Trophoblast cell (in vitro differentiated cells and primary cell): ENCODE data around the gene PRR16.

ENCODE experiments used
- DNase-seq, 2 donors: peaks; one replicate each; pipeline ENCODE4 v3.0.0-alpha.2; 2016
- H2AFZ ChIP-seq: 2 replicates; pipeline ENCODE4 v1.6.1; 2013; ENCODE audit warnings: low read length, moderate library complexity, mild to moderate bottlenecking; ENCODE audit not compliant: insufficient read depth, poor library complexity
- H2AK5ac ChIP-seq: 2 replicates; pipeline ENCODE4 v1.6.1; 2013; ENCODE audit warnings: mild to moderate bottlenecking, low read length
- H2BK120ac ChIP-seq: 2 replicates; pipeline ENCODE4 v1.6.1; 2013; ENCODE audit warnings: low read length, mild to moderate bottlenecking, moderate library complexity; ENCODE audit not compliant: insufficient read depth, poor library complexity
- H2BK12ac ChIP-seq: 2 replicates; pipeline ENCODE4 v1.6.1; 2013; ENCODE audit warnings: mild to moderate bottlenecking, low read length, moderate library complexity
- H2BK5ac ChIP-seq: 2 replicates; pipeline ENCODE4 v1.6.1; 2013; ENCODE audit warnings: low read length, low read depth, moderate library complexity, mild to moderate bottlenecking; ENCODE audit not compliant: poor library complexity
- H3K14ac ChIP-seq: 2 replicates; pipeline ENCODE4 v1.6.1; 2013; ENCODE audit warnings: mild to moderate bottlenecking, low read length
- H3K18ac ChIP-seq: 2 replicates; pipeline ENCODE4 v1.6.1; 2013; ENCODE audit warnings: mild to moderate bottlenecking, low read length
- H3K23ac ChIP-seq: 2 replicates; pipeline ENCODE4 v1.6.1; 2013; ENCODE audit warnings: low read length
- H3K27ac ChIP-seq: 2 replicates; pipeline ENCODE4 v1.5.1; 2013; ENCODE audit warnings: low read depth, mild to moderate bottlenecking, inconsistent platforms, low read length, moderate library complexity
- H3K27me3 ChIP-seq: 2 replicates; pipeline ENCODE4 v1.6.1; 2013; ENCODE audit warnings: inconsistent platforms, mild to moderate bottlenecking, low read length, moderate library complexity; ENCODE audit not compliant: insufficient read depth
- H3K36me3 ChIP-seq, 2 experiments: 1 replicate in 1 of 2; 2 replicates in 1 of 2; pipeline ENCODE4 v1.6.1; 2013; ENCODE audit warnings: low read length in 2 of 2, mild to moderate bottlenecking in 2 of 2, moderate library complexity in 1 of 2; ENCODE audit not compliant: insufficient read depth in 2 of 2, control insufficient read depth in 1 of 2
- H3K4ac ChIP-seq: 2 replicates; pipeline ENCODE4 v1.6.1; 2013; ENCODE audit warnings: low read depth, mild to moderate bottlenecking, low read length, moderate library complexity
- H3K4me1 ChIP-seq, 2 experiments: 1 replicate in 1 of 2; 2 replicates in 1 of 2; pipeline ENCODE4 v1.6.1; 2013; ENCODE audit warnings: low read length in 2 of 2, mild to moderate bottlenecking in 2 of 2, moderate library complexity in 1 of 2; ENCODE audit not compliant: insufficient read depth in 2 of 2, control insufficient read depth in 1 of 2
- H3K4me2 ChIP-seq: 2 replicates; pipeline ENCODE4 v1.6.1; 2013; ENCODE audit warnings: inconsistent platforms, mild to moderate bottlenecking, low read length, moderate library complexity
- H3K4me3 ChIP-seq: 2 replicates; pipeline ENCODE4 v1.5.1; 2013; ENCODE audit warnings: mild to moderate bottlenecking, low read depth, low read length, inconsistent platforms
- H3K79me1 ChIP-seq: one replicate; pipeline ENCODE4 v1.6.1; 2013; ENCODE audit warnings: low read length
- H3K79me2 ChIP-seq: 2 replicates; pipeline ENCODE4 v1.6.1; 2013; ENCODE audit warnings: low read length, mild to moderate bottlenecking; ENCODE audit not compliant: control insufficient read depth, insufficient read depth, poor library complexity
- H3K9ac ChIP-seq: 2 replicates; pipeline ENCODE4 v1.6.1; 2013; ENCODE audit warnings: mild to moderate bottlenecking, low read length
- H3K9me3 ChIP-seq: 2 replicates; pipeline ENCODE4 v1.6.1; 2013; ENCODE audit warnings: low read depth, mild to moderate bottlenecking, control low read depth, inconsistent platforms, low read length; ENCODE audit not compliant: insufficient read depth
- H4K12ac ChIP-seq: 2 replicates; pipeline ENCODE4 v1.6.1; 2013; ENCODE audit warnings: low read depth, mild to moderate bottlenecking, low read length, moderate library complexity
- H4K8ac ChIP-seq: 2 replicates; pipeline ENCODE4 v1.6.1; 2013; ENCODE audit warnings: low read depth, mild to moderate bottlenecking, low read length, moderate library complexity
- H4K91ac ChIP-seq: one replicate; pipeline ENCODE4 v1.6.1; 2013; ENCODE audit warnings: low read depth, mild to moderate bottlenecking, low read length, moderate library complexity
- WGBS: extraction: QIAGEN DNeasy Blood & Tissue Kit; methylation state at CpG from one replicate; pipeline ENCODE4 v1.1.7; 2013; ENCODE audit warnings: missing lambda C conversion rate; ENCODE audit not compliant: insufficient read length, insufficient coverage; ENCODE audit errors: extremely low coverage; 5-methylcytosine and 5-hydroxymethylcytosine counted together

Gene PRR16

DNA sequence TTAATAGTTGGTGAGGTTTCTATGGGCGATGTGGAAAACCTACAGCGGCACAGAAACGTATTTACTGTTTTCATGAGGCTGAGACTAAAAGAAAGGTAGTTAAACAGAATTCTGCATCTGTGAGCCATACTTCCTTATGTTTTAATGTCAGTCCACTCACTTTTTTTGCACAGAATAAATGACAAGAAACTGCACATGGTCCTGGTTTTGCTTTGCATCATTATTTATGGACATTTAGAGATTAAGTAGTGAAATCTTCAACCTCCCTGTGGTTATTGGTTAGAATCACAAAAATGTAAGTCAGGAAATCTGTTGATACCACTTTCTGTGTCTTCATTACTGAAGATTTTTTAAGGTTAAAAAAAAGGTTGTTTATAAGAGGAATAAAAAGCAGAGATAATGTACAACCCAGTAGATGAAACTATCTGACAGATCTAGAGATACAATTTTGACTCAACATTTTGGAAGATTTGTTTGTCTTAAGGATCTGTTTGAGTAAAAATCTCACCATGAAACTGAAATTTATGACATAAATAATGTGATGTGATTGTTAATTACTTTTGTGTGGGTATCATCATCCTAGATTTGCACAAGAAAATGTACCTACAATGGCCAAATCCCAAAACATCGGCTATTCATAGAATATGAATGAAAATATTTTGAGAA is 2.4 kb downstream of the PRR16 start:
- Histone ChIP-seq H3K18ac (no peak overlapping the region), H2AFZ (no peak overlapping the region), H3K9me3 (no peaks in the 10 kb centered on the region), H3K4ac (no peak overlapping the region), H3K14ac (no peak overlapping the region), H3K4me1 (peaks cover 3 to 8% of the 10 kb centered on the region in 2 experiments), H3K79me2 (no peaks in the 10 kb centered on the region), H3K23ac (no peak overlapping the region), H2AK5ac (no peak overlapping the region), H3K4me3 (no peak overlapping the region), H3K4me2 (no peak overlapping the region), H3K27me3 (peaks cover 12% of the 10 kb centered on the region), H3K79me1 (no peaks in the 10 kb centered on the region), H2BK120ac (no peak overlapping the region), H2BK12ac (no peak overlapping the region), H3K9ac (no peak overlapping the region), H2BK5ac (no peak overlapping the region), H4K8ac (no peak overlapping the region), H4K12ac (no peak overlapping the region), H3K27ac (no peak overlapping the region), H4K91ac (no peak overlapping the region), H3K36me3 (no peaks in the 10 kb centered on the region)
- DNase-seq = no peak
- WGBS = no CpG with 5 or more reads among the region's 4 CpGs

GRCh38 chr5:120471971-120472370 is 7.9 kb downstream of the PRR16 start:
- H3K4me1 ChIP-seq = no peaks in the 10 kb centered on the region
- no peaks in the 10 kb centered on the region for H3K27me3 ChIP-seq
- no peak for DNase-seq
- no peak overlapping the region for H3K9ac ChIP-seq
- H2AFZ ChIP-seq = no peak overlapping the region
- H3K36me3 ChIP-seq = no peaks in the 10 kb centered on the region
- no peak overlapping the region for H3K18ac ChIP-seq
- H3K14ac ChIP-seq = no peak overlapping the region
- no peak overlapping the region for H3K4me3 ChIP-seq
- H2AK5ac ChIP-seq = no peak overlapping the region
- no peaks in the 10 kb centered on the region for H3K79me2 ChIP-seq
- H3K27ac ChIP-seq = no peak overlapping the region
- H3K79me1 ChIP-seq = no peaks in the 10 kb centered on the region
- no peaks in the 10 kb centered on the region for H3K9me3 ChIP-seq
- no peak overlapping the region for H2BK5ac ChIP-seq
- H3K4ac ChIP-seq = no peak overlapping the region
- no peak overlapping the region for H3K23ac ChIP-seq
- no peak overlapping the region for H2BK120ac ChIP-seq
- H4K8ac ChIP-seq = no peak overlapping the region
- no peak overlapping the region for H2BK12ac ChIP-seq
- no peak overlapping the region for H3K4me2 ChIP-seq
- H4K12ac ChIP-seq = no peak overlapping the region
- no peak overlapping the region for H4K91ac ChIP-seq

DNA sequence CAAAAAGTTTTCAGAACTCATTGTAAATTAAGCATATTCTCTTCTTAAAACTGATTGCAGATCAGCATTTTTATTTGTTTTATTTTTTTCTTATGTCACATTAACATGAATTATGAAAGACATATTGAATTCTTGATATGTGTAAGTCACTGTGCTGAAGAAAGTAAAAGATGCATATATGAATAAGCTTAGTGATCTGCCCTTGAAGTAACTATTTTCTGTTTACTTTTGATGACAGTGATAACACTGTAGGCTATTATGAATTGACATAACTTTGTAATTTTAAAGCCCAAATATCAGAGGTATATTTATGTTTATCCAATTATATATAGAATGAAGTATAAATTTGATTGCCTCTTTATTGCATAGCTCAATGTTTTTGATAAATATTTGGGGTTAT is 8.8 kb downstream of the PRR16 start:
- no peak overlapping the region for H3K4me3 ChIP-seq
- H3K79me1 ChIP-seq = no peaks in the 10 kb centered on the region

GRCh38 chr5:120473332-120473731 is 9.2 kb downstream of the PRR16 start:
- no CpG with 5 or more reads among the region's 2 CpGs for WGBS
- Histone ChIP-seq H3K36me3 (no peaks in the 10 kb centered on the region), H3K27ac (no peak overlapping the region), H3K9me3 (no peaks in the 10 kb centered on the region), H2BK12ac (no peak overlapping the region), H4K12ac (no peak overlapping the region), H3K27me3 (no peaks in the 10 kb centered on the region), H2AFZ (no peak overlapping the region), H2BK5ac (no peak overlapping the region), H2BK120ac (no peak overlapping the region), H3K4me1 (no peaks in the 10 kb centered on the region), H4K91ac (no peak overlapping the region), H3K14ac (no peak overlapping the region), H3K4ac (no peak overlapping the region), H3K4me3 (no peak overlapping the region), H3K9ac (no peak overlapping the region), H3K23ac (no peak overlapping the region), H4K8ac (no peak overlapping the region), H3K18ac (no peak overlapping the region), H2AK5ac (no peak overlapping the region), H3K79me1 (no peaks in the 10 kb centered on the region), H3K4me2 (no peak overlapping the region), H3K79me2 (no peaks in the 10 kb centered on the region)
- DNase-seq = no peak

More for the DNA sequence above, 8.8 kb downstream of the PRR16 start:
- H3K27ac ChIP-seq = no peak overlapping the region
- no peak overlapping the region for H2AK5ac ChIP-seq
- DNase-seq = no peak
- no peak overlapping the region for H4K91ac ChIP-seq
- H4K12ac ChIP-seq = no peak overlapping the region
- H2BK5ac ChIP-seq = no peak overlapping the region
- H3K4me2 ChIP-seq = no peak overlapping the region
- no peak overlapping the region for H3K4ac ChIP-seq
- no peaks in the 10 kb centered on the region for H3K79me2 ChIP-seq
- H4K8ac ChIP-seq = no peak overlapping the region
- H3K23ac ChIP-seq = no peak overlapping the region
- no peak overlapping the region for H2BK12ac ChIP-seq
- no peak overlapping the region for H3K9ac ChIP-seq
- no peak overlapping the region for H3K14ac ChIP-seq
- H2AFZ ChIP-seq = no peak overlapping the region
- no peaks in the 10 kb centered on the region for H3K36me3 ChIP-seq
- no peak overlapping the region for H3K18ac ChIP-seq
- no peak overlapping the region for H2BK120ac ChIP-seq
- no peaks in the 10 kb centered on the region for H3K4me1 ChIP-seq
- no peaks in the 10 kb centered on the region for H3K9me3 ChIP-seq
- no peaks in the 10 kb centered on the region for H3K27me3 ChIP-seq
